HepG2 (cell line): Measurements from ENCODE around the gene MRPL18. TPM values are rescaled to one million over a fixed set of nuclear protein-coding genes. Genes with fewer than 3 reads are reported as not detected.

Experiments
- AFF4 ChIP-seq: sonication (generic); formaldehyde crosslinking; IDR thresholded peaks from 2 replicates; pipeline ENCODE4 v1.4.0; 2020; ENCODE audit warnings: missing genetic modification reagents
- ARNT ChIP-seq: fragments of 450-650 bp; IDR thresholded peaks from 2 replicates; pipeline ENCODE4 v1.6.1; 2017
- ATF7-NPFF ChIP-seq: sonication (generic); formaldehyde crosslinking; IDR thresholded peaks from 2 replicates; pipeline ENCODE4 v1.8.1; 2023; ENCODE audit warnings: mild to moderate bottlenecking, low read depth, missing genetic modification reagents, moderate library complexity
- FOXA1 ChIP-seq, 2 experiments: fragments of 450-650 bp in 1 of 2; sonication (generic) in 1 of 2; formaldehyde crosslinking in 1 of 2; IDR thresholded peaks; 2 replicates each; pipeline versions ENCODE4 v1.4.0 to v1.6.1; 2016 to 2020; ENCODE audit warnings: missing genetic modification reagents in 1 of 2
- HDAC2 ChIP-seq: sonication (generic); formaldehyde crosslinking; IDR thresholded peaks from 2 replicates; pipeline ENCODE4 v1.4.0; 2020; ENCODE audit warnings: missing genetic modification reagents
- KDM4B ChIP-seq: sonication (generic); formaldehyde crosslinking; IDR thresholded peaks from 2 replicates; pipeline ENCODE4 v1.4.0; 2020; ENCODE audit warnings: missing genetic modification reagents
- RXRB ChIP-seq: IDR thresholded peaks from 2 replicates; pipeline ENCODE4 v1.6.1; 2016; ENCODE audit warnings: borderline replicate concordance, missing genetic modification reagents, missing compliant biosample characterization
- SCMH1 ChIP-seq: sonication (generic); formaldehyde crosslinking; IDR thresholded peaks from 2 replicates; pipeline ENCODE4 v1.9.0; 2021; ENCODE audit warnings: missing genetic modification reagents, mild to moderate bottlenecking, borderline replicate concordance
- THAP11 ChIP-seq: IDR thresholded peaks from 2 replicates; pipeline ENCODE4 v1.6.1; 2016; ENCODE audit warnings: missing biosample characterization, missing genetic modification reagents
- YEATS2 ChIP-seq: sonication (generic); formaldehyde crosslinking; IDR thresholded peaks from 2 replicates; pipeline ENCODE4 v1.4.0; 2020; ENCODE audit warnings: missing genetic modification reagents, borderline replicate concordance
- ZFP36 ChIP-seq: fragments of 150-350 bp; IDR thresholded peaks from 2 replicates; pipeline ENCODE4 v1.6.1; 2018; ENCODE audit warnings: borderline replicate concordance, low read length, low read depth; ENCODE audit not compliant: partially characterized antibody
- ZNF296 ChIP-seq: sonication (generic); formaldehyde crosslinking; conservative IDR thresholded peaks from 2 replicates; pipeline ENCODE4 v1.5.0; 2020; ENCODE audit warnings: mild to moderate bottlenecking, missing genetic modification reagents
- ZNF451 ChIP-seq: sonication (generic); formaldehyde crosslinking; IDR thresholded peaks from 2 replicates; pipeline ENCODE4 v1.5.0; 2020; ENCODE audit warnings: mild to moderate bottlenecking, missing genetic modification reagents
- polyA plus RNA-seq, 8 experiments: library from polyadenylated mRNA; depleted of rRNA in 3 of 8; stranded (reverse) in 7 of 8; unstranded in 1 of 8; fragments of >200 nt; fragmentation: Illumina TruSeq in 4 of 8; extraction: Trizol in 4 of 8; gene quantifications; 2 replicates each; pipeline versions ENCODE4 v1.2.1 to v1.2.3, GENCODE V29; 2011 to 2016; ENCODE audit warnings: low read depth in 4 of 8, missing spikeins in 1 of 8, mixed read lengths in 1 of 8; ENCODE audit not compliant: insufficient read depth in 1 of 8
- total RNA-seq, 5 experiments: library from RNA; depleted of rRNA; stranded (reverse); fragments of >200 nt; fragmentation: Illumina TruSeq; extraction: Trizol; gene quantifications; 2 replicates each; pipeline ENCODE4 v1.2.3, GENCODE V29; 2016; ENCODE audit warnings: low read depth in 1 of 5
- TF ChIP-seq, protein P1 (sequence below): sonication (generic); formaldehyde crosslinking; IDR thresholded peaks from 2 replicates; pipeline ENCODE4 v1.5.0; 2020; ENCODE audit warnings: mild to moderate bottlenecking, missing genetic modification reagents, borderline replicate concordance
- TF ChIP-seq, protein P2 (sequence below): sonication (generic); formaldehyde crosslinking; IDR thresholded peaks from 2 replicates; pipeline ENCODE4 v1.9.0; 2021; ENCODE audit warnings: missing genetic modification reagents, borderline replicate concordance
- TF ChIP-seq, protein P3 (sequence below): sonication (generic); formaldehyde crosslinking; conservative IDR thresholded peaks from 2 replicates; pipeline ENCODE4 v1.4.0; 2020; ENCODE audit warnings: mild to moderate bottlenecking, missing genetic modification reagents, moderate library complexity

MRPL18 gene
- total and polyA plus RNA-seq, 2 of the 13 experiments (the other 11 are each of a cell fraction or from before 2014, with no cell fraction given), result 85.6 to 176 TPM

DNA sequence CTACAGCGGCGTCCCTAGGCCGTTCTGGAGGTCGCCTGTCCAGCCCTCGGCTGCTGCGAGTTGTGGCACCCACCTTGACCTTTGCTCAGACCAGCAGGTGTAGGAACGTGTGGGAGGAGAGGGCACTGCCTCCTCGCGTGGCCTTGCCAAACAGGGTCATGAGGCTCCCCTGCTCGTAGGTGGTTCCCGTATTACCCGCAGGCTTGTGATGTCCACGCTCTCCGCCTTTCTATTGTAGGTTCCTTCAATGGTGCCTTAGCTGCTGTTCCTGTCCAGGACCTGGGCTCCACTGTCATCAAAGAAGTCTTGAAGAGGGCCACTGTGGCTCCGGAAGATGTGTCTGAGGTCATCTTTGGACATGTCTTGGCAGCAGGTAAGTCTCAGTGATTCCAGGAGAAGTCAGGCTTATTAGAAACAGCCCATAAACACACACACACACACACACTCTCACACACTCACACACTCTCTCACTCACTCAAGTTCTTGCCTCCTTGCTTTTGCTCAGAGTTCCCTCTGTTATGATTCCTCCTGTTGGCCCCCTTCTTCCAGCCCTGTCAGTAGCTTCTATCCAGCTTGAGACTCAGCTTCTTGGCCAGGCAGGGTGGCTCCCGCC, 27.5 kb upstream of the MRPL18 start (continued):
- TF ChIP-seq, protein P1, sequence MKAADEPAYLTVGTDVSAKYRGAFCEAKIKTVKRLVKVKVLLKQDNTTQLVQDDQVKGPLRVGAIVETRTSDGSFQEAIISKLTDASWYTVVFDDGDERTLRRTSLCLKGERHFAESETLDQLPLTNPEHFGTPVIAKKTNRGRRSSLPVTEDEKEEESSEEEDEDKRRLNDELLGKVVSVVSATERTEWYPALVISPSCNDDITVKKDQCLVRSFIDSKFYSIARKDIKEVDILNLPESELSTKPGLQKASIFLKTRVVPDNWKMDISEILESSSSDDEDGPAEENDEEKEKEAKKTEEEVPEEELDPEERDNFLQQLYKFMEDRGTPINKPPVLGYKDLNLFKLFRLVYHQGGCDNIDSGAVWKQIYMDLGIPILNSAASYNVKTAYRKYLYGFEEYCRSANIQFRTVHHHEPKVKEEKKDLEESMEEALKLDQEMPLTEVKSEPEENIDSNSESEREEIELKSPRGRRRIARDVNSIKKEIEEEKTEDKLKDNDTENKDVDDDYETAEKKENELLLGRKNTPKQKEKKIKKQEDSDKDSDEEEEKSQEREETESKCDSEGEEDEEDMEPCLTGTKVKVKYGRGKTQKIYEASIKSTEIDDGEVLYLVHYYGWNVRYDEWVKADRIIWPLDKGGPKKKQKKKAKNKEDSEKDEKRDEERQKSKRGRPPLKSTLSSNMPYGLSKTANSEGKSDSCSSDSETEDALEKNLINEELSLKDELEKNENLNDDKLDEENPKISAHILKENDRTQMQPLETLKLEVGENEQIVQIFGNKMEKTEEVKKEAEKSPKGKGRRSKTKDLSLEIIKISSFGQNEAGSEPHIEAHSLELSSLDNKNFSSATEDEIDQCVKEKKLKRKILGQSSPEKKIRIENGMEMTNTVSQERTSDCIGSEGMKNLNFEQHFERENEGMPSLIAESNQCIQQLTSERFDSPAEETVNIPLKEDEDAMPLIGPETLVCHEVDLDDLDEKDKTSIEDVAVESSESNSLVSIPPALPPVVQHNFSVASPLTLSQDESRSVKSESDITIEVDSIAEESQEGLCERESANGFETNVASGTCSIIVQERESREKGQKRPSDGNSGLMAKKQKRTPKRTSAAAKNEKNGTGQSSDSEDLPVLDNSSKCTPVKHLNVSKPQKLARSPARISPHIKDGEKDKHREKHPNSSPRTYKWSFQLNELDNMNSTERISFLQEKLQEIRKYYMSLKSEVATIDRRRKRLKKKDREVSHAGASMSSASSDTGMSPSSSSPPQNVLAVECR (CRISPR knock-in tag), result peak; percentile 83
- peak; percentile 85 for TF ChIP-seq RXRB
- 0 out of 2 replicates have a peak, but pooled peaks have one; percentile 40 for TF ChIP-seq KDM4B (CRISPR knock-in tag)
- TF ChIP-seq YEATS2 (CRISPR knock-in tag), result no peak
- TF ChIP-seq, protein P2, sequence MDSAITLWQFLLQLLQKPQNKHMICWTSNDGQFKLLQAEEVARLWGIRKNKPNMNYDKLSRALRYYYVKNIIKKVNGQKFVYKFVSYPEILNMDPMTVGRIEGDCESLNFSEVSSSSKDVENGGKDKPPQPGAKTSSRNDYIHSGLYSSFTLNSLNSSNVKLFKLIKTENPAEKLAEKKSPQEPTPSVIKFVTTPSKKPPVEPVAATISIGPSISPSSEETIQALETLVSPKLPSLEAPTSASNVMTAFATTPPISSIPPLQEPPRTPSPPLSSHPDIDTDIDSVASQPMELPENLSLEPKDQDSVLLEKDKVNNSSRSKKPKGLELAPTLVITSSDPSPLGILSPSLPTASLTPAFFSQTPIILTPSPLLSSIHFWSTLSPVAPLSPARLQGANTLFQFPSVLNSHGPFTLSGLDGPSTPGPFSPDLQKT (CRISPR knock-in tag), result no peak
- TF ChIP-seq ATF7-NPFF (CRISPR knock-in tag), result 0 out of 2 replicates have a peak, but pooled peaks have one; percentile 3
- TF ChIP-seq FOXA1 (IDR thresholded peaks at IDR 0.05), result no peak
- peak; percentile 41; the same call in 1 of the 2 replicates for TF ChIP-seq FOXA1 (CRISPR knock-in tag; IDR thresholded peaks at IDR 0.05)
- 0 out of 2 replicates have a peak, but pooled peaks have one; percentile 9 for TF ChIP-seq THAP11
- TF ChIP-seq SCMH1, result no peak
- TF ChIP-seq ARNT, result no peak
- TF ChIP-seq AFF4 (CRISPR knock-in tag), result no peak
- TF ChIP-seq HDAC2, result peak; percentile 88
- peak; percentile 51; the same call in 1 of the 2 replicates for TF ChIP-seq ZNF451 (CRISPR knock-in tag)
- TF ChIP-seq ZNF296 (CRISPR knock-in tag), result peak; percentile 83
- TF ChIP-seq, protein P3, sequence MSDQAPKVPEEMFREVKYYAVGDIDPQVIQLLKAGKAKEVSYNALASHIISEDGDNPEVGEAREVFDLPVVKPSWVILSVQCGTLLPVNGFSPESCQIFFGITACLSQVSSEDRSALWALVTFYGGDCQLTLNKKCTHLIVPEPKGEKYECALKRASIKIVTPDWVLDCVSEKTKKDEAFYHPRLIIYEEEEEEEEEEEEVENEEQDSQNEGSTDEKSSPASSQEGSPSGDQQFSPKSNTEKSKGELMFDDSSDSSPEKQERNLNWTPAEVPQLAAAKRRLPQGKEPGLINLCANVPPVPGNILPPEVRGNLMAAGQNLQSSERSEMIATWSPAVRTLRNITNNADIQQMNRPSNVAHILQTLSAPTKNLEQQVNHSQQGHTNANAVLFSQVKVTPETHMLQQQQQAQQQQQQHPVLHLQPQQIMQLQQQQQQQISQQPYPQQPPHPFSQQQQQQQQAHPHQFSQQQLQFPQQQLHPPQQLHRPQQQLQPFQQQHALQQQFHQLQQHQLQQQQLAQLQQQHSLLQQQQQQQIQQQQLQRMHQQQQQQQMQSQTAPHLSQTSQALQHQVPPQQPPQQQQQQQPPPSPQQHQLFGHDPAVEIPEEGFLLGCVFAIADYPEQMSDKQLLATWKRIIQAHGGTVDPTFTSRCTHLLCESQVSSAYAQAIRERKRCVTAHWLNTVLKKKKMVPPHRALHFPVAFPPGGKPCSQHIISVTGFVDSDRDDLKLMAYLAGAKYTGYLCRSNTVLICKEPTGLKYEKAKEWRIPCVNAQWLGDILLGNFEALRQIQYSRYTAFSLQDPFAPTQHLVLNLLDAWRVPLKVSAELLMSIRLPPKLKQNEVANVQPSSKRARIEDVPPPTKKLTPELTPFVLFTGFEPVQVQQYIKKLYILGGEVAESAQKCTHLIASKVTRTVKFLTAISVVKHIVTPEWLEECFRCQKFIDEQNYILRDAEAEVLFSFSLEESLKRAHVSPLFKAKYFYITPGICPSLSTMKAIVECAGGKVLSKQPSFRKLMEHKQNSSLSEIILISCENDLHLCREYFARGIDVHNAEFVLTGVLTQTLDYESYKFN (CRISPR knock-in tag), result peak; percentile 78
- TF ChIP-seq ZFP36, result no peak
